Prostate gland (tissue), 2 donors: ENCODE data around the gene SIN3B.

Source experiments
- POLR2A ChIP-seq: fragments of 450-650 bp; IDR thresholded peaks from one replicate; pipeline ENCODE4 v1.6.1; 2016; ENCODE audit warnings: antibody characterized with exemption, mild to moderate bottlenecking
- TF ChIP-seq, protein P1 (sequence below), 4 experiments: fragments of 200-600 bp in 2 of 4; fragments of 450-650 bp in 2 of 4; sonication (generic) in 2 of 4; IDR thresholded peaks; 1 replicate in 3 of 4; 2 replicates in 1 of 4; pipeline ENCODE4 v1.5.1; 2016 to 2019; ENCODE audit warnings: antibody characterized with exemption in 4 of 4, mild to moderate bottlenecking in 2 of 4, moderate library complexity in 2 of 4

DNA sequence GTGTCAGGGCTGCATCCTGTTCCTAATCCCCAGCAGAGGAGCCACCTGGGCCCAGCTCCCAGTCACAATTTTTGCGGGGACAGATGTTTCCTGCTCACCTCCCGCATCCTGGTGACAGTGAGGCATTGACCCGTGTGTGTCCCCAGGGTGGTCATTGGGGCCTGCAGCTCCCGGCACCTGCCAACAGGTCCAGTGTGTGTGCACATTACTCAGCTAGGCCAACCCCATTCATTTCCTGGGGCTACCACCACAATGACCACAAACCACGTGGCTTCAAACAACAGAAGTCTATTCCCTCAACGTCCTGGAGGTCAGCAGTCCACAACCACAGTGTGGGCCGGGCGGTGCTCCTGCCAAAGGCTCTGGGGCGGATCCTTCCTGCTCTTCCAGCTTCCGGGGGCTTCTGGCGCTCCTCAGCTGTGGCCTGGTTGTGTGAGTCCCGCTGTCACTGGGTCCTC lies 47.7 kb downstream of the SIN3B start:
- TF ChIP-seq, protein P1, sequence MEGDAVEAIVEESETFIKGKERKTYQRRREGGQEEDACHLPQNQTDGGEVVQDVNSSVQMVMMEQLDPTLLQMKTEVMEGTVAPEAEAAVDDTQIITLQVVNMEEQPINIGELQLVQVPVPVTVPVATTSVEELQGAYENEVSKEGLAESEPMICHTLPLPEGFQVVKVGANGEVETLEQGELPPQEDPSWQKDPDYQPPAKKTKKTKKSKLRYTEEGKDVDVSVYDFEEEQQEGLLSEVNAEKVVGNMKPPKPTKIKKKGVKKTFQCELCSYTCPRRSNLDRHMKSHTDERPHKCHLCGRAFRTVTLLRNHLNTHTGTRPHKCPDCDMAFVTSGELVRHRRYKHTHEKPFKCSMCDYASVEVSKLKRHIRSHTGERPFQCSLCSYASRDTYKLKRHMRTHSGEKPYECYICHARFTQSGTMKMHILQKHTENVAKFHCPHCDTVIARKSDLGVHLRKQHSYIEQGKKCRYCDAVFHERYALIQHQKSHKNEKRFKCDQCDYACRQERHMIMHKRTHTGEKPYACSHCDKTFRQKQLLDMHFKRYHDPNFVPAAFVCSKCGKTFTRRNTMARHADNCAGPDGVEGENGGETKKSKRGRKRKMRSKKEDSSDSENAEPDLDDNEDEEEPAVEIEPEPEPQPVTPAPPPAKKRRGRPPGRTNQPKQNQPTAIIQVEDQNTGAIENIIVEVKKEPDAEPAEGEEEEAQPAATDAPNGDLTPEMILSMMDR (IDR thresholded peaks at IDR 0.05): no peak
- TF ChIP-seq POLR2A: no peak
